LNCAP (cell line): ENCODE data around the gene IKZF3.

Experiments
- CTCF ChIP-seq: fragments of 450-650 bp; IDR thresholded peaks from 2 replicates; pipeline ENCODE4 v1.5.1; 2017; ENCODE audit warnings: mild to moderate bottlenecking

Gene IKZF3

GRCh38 chr17:39781031-39781860 lies 82.9 kb downstream of the IKZF3 start:
- no peak for TF ChIP-seq CTCF

- TF ChIP-seq CTCF, result no peak
Measured at GRCh38 chr17:39777534-39778365, 86.4 kb downstream of the IKZF3 start.

- no peak for TF ChIP-seq CTCF
Measured at GRCh38 chr17:39776252-39776651, 87.9 kb downstream of the IKZF3 start.

- no peak for TF ChIP-seq CTCF
Measured at GRCh38 chr17:39775031-39775430, 89.1 kb downstream of the IKZF3 start.

GRCh38 chr17:39774047-39774446 lies 90.1 kb downstream of the IKZF3 start:
- no peak for TF ChIP-seq CTCF

- TF ChIP-seq CTCF, result no peak
Measured at GRCh38 chr17:39772987-39773934, 90.9 kb downstream of the IKZF3 start.

GRCh38 chr17:39772415-39772814 lies 91.7 kb downstream of the IKZF3 start:
- TF ChIP-seq CTCF, result no peak
